Astrocyte of the cerebellum (primary cell): ENCODE measurements around the gene DUSP5.

Source experiments
- DNase-seq: peaks from one replicate; pipeline ENCODE4 v3.0.0-alpha.2; 2011; ENCODE audit warnings: low read depth
- H3K4me3 ChIP-seq: 2 replicates; pipeline ENCODE4 v1.5.1; 2011; ENCODE audit warnings: mild to moderate bottlenecking, low read depth, low read length, moderate library complexity
- in situ Hi-C: cut with HindIII; loops from 2 replicates; pipeline ENCODE4 v1.10.0; 2017; ENCODE audit warnings: low sequenced_read_pairs
- TF ChIP-seq, protein P1 (sequence below): IDR thresholded peaks from 2 replicates; pipeline ENCODE4 v1.5.1; 2012; ENCODE audit warnings: low read length, low read depth, moderate library complexity, mild to moderate bottlenecking; ENCODE audit errors: missing control alignments

The DUSP5 gene

DNA sequence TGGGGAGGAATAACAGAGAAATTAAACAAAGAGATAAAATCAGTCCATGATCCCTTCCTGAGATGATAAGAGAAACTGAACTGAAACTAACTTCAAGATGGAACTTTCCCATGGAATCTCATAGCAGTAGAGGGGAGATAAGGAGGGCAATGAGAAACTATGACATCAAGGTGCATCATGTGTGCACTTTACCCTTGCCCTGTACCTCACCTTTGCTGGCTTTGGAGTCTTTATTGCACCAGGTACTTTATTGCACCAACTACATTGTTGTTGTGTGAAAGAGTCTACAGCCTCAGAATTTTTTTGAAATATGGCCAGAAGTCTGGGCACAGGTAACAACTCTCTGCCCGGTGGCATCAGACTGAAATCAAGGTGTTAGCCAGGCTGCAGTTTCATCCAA is 58.6 kb downstream of the DUSP5 start:
- H3K4me3 ChIP-seq = no peak overlapping the region
- no peak for DNase-seq
- TF ChIP-seq, protein P1, sequence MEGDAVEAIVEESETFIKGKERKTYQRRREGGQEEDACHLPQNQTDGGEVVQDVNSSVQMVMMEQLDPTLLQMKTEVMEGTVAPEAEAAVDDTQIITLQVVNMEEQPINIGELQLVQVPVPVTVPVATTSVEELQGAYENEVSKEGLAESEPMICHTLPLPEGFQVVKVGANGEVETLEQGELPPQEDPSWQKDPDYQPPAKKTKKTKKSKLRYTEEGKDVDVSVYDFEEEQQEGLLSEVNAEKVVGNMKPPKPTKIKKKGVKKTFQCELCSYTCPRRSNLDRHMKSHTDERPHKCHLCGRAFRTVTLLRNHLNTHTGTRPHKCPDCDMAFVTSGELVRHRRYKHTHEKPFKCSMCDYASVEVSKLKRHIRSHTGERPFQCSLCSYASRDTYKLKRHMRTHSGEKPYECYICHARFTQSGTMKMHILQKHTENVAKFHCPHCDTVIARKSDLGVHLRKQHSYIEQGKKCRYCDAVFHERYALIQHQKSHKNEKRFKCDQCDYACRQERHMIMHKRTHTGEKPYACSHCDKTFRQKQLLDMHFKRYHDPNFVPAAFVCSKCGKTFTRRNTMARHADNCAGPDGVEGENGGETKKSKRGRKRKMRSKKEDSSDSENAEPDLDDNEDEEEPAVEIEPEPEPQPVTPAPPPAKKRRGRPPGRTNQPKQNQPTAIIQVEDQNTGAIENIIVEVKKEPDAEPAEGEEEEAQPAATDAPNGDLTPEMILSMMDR = no peak
- in situ Hi-C loops = no loop called here

DNA sequence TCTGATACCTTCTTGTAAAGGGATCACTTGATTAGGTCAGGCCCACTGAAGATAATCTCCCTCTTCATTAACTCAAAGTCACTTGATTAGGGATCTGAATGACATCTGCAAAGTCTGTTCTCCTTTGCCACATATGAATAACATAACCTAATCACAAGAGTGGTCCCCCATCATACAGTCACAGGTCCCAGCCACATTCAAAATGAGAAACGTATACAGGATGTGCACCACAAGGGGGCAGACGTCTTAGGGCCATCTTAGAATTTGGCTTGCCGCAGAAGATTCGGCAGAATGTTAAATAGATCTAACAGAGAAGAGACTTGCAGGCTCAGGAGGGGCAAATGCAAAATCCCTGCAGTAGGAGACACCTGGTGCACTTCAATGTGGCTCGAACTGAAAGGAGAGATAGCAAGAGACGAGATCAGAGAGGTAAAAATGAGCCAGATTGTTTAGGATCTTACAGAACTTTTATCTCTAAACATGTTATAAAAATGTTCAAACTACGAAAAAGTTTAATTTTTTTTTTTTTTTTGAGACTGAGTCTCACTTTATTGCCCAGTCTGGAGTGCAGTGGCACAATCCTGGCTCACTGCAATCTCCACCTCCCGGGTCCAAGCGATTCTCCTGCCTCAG is 59.4 kb downstream of the DUSP5 start:
- in situ Hi-C loops = no loop called here
- TF ChIP-seq, protein P1 = peak; percentile 60
- DNase-seq = no peak
- H3K4me3 ChIP-seq = no peak overlapping the region

DNA sequence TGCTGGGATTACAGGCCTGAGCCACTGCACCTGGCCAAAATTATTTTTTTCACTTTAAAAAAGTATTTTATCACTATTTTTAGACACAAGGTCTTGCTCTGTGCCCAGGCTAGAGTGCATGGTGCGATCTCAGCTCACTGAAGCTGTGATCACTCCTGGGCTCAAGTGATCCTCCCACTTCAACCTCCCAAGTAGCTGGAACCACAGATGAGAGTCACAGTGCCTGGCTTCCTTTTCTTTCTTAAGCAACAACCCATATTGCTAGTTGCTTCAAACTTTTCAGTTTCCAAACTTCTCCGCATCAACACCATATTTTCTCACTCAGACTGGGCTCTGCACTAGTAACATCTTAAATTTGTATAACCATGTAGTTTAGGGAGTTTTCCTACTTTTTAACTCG is 60.3 kb downstream of the DUSP5 start:
- in situ Hi-C loops = no loop called here
- DNase-seq = no peak
- no peak overlapping the region for H3K4me3 ChIP-seq
- TF ChIP-seq, protein P1 = no peak

DNA sequence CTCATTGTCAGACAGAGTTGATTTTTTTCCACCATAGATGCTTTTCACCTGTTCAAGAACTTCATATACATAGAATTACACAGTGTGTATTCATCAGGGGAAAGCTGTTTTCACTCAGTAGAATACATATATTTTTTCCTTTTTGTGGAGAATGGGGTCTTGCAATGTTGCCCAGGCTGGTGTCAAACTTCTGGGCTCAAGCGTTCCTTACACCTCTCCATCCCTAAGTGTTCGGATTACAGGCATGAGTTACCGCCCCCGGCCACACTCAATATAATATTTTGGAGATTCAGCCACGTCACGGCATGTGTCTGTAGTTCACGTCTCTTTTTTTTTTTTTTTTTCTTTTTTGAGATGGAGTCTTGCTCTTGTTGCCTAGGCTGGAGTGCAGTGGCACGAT is 62.3 kb downstream of the DUSP5 start:
- in situ Hi-C loops = loop anchor here (5.0 kb wide), 1 partner anchor 37 kb away; no protein-coding TSS in a partner anchor
- TF ChIP-seq, protein P1 = no peak
- no peak overlapping the region for H3K4me3 ChIP-seq
- no peak for DNase-seq
